GM12892 (cell line): ENCODE results near the gene PRKCZ.

Experiments
- POLR2A ChIP-seq: IDR thresholded peaks from 2 replicates; pipeline ENCODE4 v1.6.1; 2011; ENCODE audit warnings: low read depth, low read length, control low read depth
- POLR2AphosphoS5 ChIP-seq: IDR thresholded peaks from 2 replicates; pipeline ENCODE4 v1.6.1; 2011; ENCODE audit warnings: low read depth, low read length, control low read depth
- TAF1 ChIP-seq: IDR thresholded peaks from 2 replicates; pipeline ENCODE4 v1.6.1; 2011; ENCODE audit warnings: low read depth, mild to moderate bottlenecking, control low read depth, low read length, borderline replicate concordance

DNA sequence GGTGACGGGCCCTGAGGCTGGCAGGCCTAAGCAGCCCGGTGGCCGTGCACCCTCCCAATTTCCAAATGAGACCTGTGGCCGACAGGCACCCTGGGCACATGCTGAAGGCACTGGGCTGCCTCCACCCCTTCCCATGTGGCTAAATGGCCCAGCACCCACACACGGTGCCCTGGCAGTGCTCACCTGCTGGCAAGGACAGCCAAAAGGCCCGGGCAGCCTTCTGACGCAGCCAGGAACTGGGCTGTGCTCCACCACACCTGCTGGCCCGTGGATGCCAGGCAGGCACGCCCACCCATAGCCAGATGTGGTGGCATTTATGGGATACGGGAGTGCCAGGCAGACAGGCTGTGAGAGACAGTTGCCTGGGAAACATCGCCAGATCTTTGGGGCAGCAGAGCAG lies 148.4 kb downstream of the PRKCZ start:
- TF ChIP-seq POLR2A, result no peak
- TF ChIP-seq POLR2AphosphoS5, result no peak
- TF ChIP-seq TAF1, result no peak
